Immature natural killer cell (primary cell): Measurements from ENCODE around the gene HCK. TPM values are rescaled to one million over a fixed set of nuclear protein-coding genes. Genes with fewer than 3 reads are reported as not detected.
"Not testable (repeated sequence)": the region's sequence is repeated elsewhere in the genome, so short reads cannot be mapped to it uniquely, and the experiment has no call there.

Source experiments
- DNase-seq, 3 donors: peaks; one replicate each; pipeline ENCODE4 v3.0.0; 2022; ENCODE audit warnings: mixed read lengths in 1 of 3
- H3K27ac Mint-ChIP-seq, 6 donors: one replicate each; pipeline ENCODE4 v1.8.0; 2020; ENCODE audit warnings: mixed read lengths in 6 of 6, mild to moderate bottlenecking in 5 of 6, inconsistent platforms in 4 of 6, moderate library complexity in 3 of 6
- H3K27me3 Mint-ChIP-seq, 3 donors: one replicate each; pipeline ENCODE4 v1.8.0; 2020 to 2021; ENCODE audit warnings: low read depth in 3 of 3, mild to moderate bottlenecking in 3 of 3, mixed read lengths in 3 of 3, moderate library complexity in 3 of 3, inconsistent platforms in 1 of 3
- H3K36me3 Mint-ChIP-seq, 3 donors: one replicate each; pipeline ENCODE4 v1.8.0; 2020; ENCODE audit warnings: mixed read lengths in 3 of 3, inconsistent platforms in 2 of 3, mild to moderate bottlenecking in 2 of 3
- H3K4me1 Mint-ChIP-seq, 2 donors: one replicate each; pipeline ENCODE4 v1.8.0; 2020; ENCODE audit warnings: inconsistent platforms in 2 of 2, mild to moderate bottlenecking in 2 of 2, mixed read lengths in 2 of 2, moderate library complexity in 1 of 2
- H3K4me3 Mint-ChIP-seq, 5 donors: one replicate each; pipeline ENCODE4 v1.8.0; 2020; ENCODE audit warnings: mild to moderate bottlenecking in 5 of 5, mixed read lengths in 5 of 5, inconsistent platforms in 3 of 5, moderate library complexity in 3 of 5
- H3K9me3 Mint-ChIP-seq, 6 donors: one replicate each; pipeline ENCODE4 v1.8.0; 2020; ENCODE audit warnings: mild to moderate bottlenecking in 6 of 6, mixed read lengths in 6 of 6, inconsistent platforms in 4 of 6, moderate library complexity in 3 of 6
- polyA plus RNA-seq, 3 donors: library from polyadenylated mRNA; unstranded; fragments of 300-500 nt; fragmentation: Illumina TruSeq; gene quantifications; one replicate each; pipeline ENCODE4 v1.2.3, GENCODE V29; 2021

The HCK gene
- polyA plus RNA-seq, 3 donors from 2014 or later: 1.7 to 8.8 (median 7.3) TPM

- Mint-ChIP-seq H3K27ac (peak within 1 kb of the TSS; percentile 98 to 100 (median 100)), H3K9me3 (peaks cover 0 to 1% (median 0%) of the 10 kb centered on the region in 6 donors), H3K27me3 (peaks cover 2 to 11% (median 6%) of the 10 kb centered on the region in 3 donors), H3K36me3 (no peaks in the 10 kb centered on the region), H3K4me1 (peaks cover 28 to 48% of the 10 kb centered on the region in 2 donors), H3K4me3 (peak within 1 kb of the TSS; percentile 93 to 100 (median 96))
- DNase-seq: peak; percentile 92 to 93 (median 93)
These were observed 57.5 kb downstream of the HCK start, which contains the start of gene TM9SF4 for GRCh38 chr20:32109392-32110172. Gene TM9SF4 (plus strand): TSS chr20:32109714. CDS start chr20:32109741, 27 bp downstream.

- DNase-seq: no peak
- peaks cover 35 to 51% of the 10 kb centered on the region in 2 donors for H3K4me1 Mint-ChIP-seq
These were observed 58.2 kb downstream of the HCK start for GRCh38 chr20:32110173-32110704.

GRCh38 chr20:32110727-32111126 lies 58.7 kb downstream of the HCK start:
- Mint-ChIP-seq H3K4me3 (peak overlapping the region; percentile 93 to 100 (median 96)), H3K4me1 (peaks cover 37 to 55% of the 10 kb centered on the region in 2 donors), H3K36me3 (no peaks in the 10 kb centered on the region), H3K27me3 (peaks cover 2 to 11% (median 4%) of the 10 kb centered on the region in 3 donors), H3K9me3 (peaks cover 0 to 1% (median 0%) of the 10 kb centered on the region in 6 donors), H3K27ac (peak overlapping the region; percentile 39 to 100 (median 98))
- DNase-seq: no peak

More at GRCh38 chr20:32110173-32110704, 58.2 kb downstream of the HCK start:
- Mint-ChIP-seq H3K9me3 (peaks cover 0 to 1% (median 0%) of the 10 kb centered on the region in 6 donors), H3K4me3 (peak overlapping the region; percentile 93 to 100 (median 96)), H3K36me3 (no peaks in the 10 kb centered on the region), H3K27me3 (peaks cover 2 to 11% (median 4%) of the 10 kb centered on the region in 3 donors), H3K27ac (peak overlapping the region; percentile 98 to 100 (median 100))

GRCh38 chr20:32111156-32111686 lies 59.2 kb downstream of the HCK start:
- Mint-ChIP-seq H3K27ac (peak overlapping the region; percentile 39 to 100 (median 98)), H3K9me3 (peaks cover 0 to 1% (median 0%) of the 10 kb centered on the region in 6 donors), H3K36me3 (no peaks in the 10 kb centered on the region), H3K27me3 (peaks cover 2 to 11% (median 4%) of the 10 kb centered on the region in 3 donors), H3K4me3 (peak overlapping the region; percentile 93 to 100 (median 96)), H3K4me1 (peaks cover 38 to 57% of the 10 kb centered on the region in 2 donors)
- no peak for DNase-seq

- Mint-ChIP-seq H3K4me1 (peaks cover 42 to 62% of the 10 kb centered on the region in 2 donors), H3K27ac (peak overlapping the region in 5 of 6 donors; percentile 15 to 98 (median 58))
These were observed 59.7 kb downstream of the HCK start for GRCh38 chr20:32111753-32112152.

GRCh38 chr20:32112841-32113240 lies 60.8 kb downstream of the HCK start:
- peaks cover 2 to 9% (median 2%) of the 10 kb centered on the region in 3 donors for H3K27me3 Mint-ChIP-seq
- H3K27ac Mint-ChIP-seq: peak overlapping the region in 2 of 6 donors; percentile 13 to 44
- DNase-seq: no peak
- H3K9me3 Mint-ChIP-seq: peaks cover 0 to 1% (median 0%) of the 10 kb centered on the region in 6 donors
- peaks cover 48 to 72% of the 10 kb centered on the region in 2 donors for H3K4me1 Mint-ChIP-seq
- H3K4me3 Mint-ChIP-seq: no peak overlapping the region
- no peaks in the 10 kb centered on the region for H3K36me3 Mint-ChIP-seq

More at GRCh38 chr20:32111753-32112152, 59.7 kb downstream of the HCK start:
- no peak for DNase-seq
- peaks cover 0 to 1% (median 0%) of the 10 kb centered on the region in 6 donors for H3K9me3 Mint-ChIP-seq
- H3K4me3 Mint-ChIP-seq: peak overlapping the region in 4 of 5 donors; percentile 19 to 34 (median 22)
- peaks cover 2 to 11% (median 4%) of the 10 kb centered on the region in 3 donors for H3K27me3 Mint-ChIP-seq
- no peaks in the 10 kb centered on the region for H3K36me3 Mint-ChIP-seq

- DNase-seq: no peak
- Mint-ChIP-seq H3K27me3 (peaks cover 2 to 9% (median 2%) of the 10 kb centered on the region in 3 donors), H3K36me3 (no peaks in the 10 kb centered on the region), H3K4me3 (no peak overlapping the region), H3K9me3 (peaks cover 0 to 1% (median 0%) of the 10 kb centered on the region in 6 donors), H3K27ac (no peak overlapping the region), H3K4me1 (peaks cover 48 to 76% of the 10 kb centered on the region in 2 donors)
These were observed 61.7 kb downstream of the HCK start for GRCh38 chr20:32113591-32114260.

- peaks cover 48 to 72% of the 10 kb centered on the region in 2 donors for H3K4me1 Mint-ChIP-seq
These were observed 62.4 kb downstream of the HCK start for GRCh38 chr20:32114305-32114960.

GRCh38 chr20:32115211-32115767 lies 63.2 kb downstream of the HCK start:
- Mint-ChIP-seq H3K27ac (peak overlapping the region in 1 of 6 donors; percentile 69), H3K36me3 (no peaks in the 10 kb centered on the region), H3K27me3 (peaks cover 0 to 2% (median 0%) of the 10 kb centered on the region in 3 donors), H3K4me3 (no peak overlapping the region), H3K9me3 (peaks cover 0 to under 1% (median 0%) of the 10 kb centered on the region in 6 donors), H3K4me1 (peaks cover 43 to 63% of the 10 kb centered on the region in 2 donors)
- DNase-seq: no peak

More at GRCh38 chr20:32114305-32114960, 62.4 kb downstream of the HCK start:
- Mint-ChIP-seq H3K27me3 (peaks cover 0 to 7% (median 2%) of the 10 kb centered on the region in 3 donors), H3K9me3 (peaks cover 0 to 1% (median 0%) of the 10 kb centered on the region in 6 donors), H3K36me3 (no peaks in the 10 kb centered on the region), H3K4me3 (no peak overlapping the region), H3K27ac (peak overlapping the region in 1 of 6 donors; percentile 50)
- DNase-seq: no peak

GRCh38 chr20:32116079-32116521 lies 64.1 kb downstream of the HCK start:
- Mint-ChIP-seq H3K9me3 (no peaks in the 10 kb centered on the region), H3K27me3 (no peaks in the 10 kb centered on the region), H3K4me1 (peaks cover 35 to 55% of the 10 kb centered on the region in 2 donors), H3K27ac (peak overlapping the region in 1 of 6 donors; percentile 19), H3K36me3 (no peaks in the 10 kb centered on the region), H3K4me3 (no peak overlapping the region)
- DNase-seq: no peak

- H3K27me3 Mint-ChIP-seq, H3K4me3 Mint-ChIP-seq, DNase-seq, H3K36me3 Mint-ChIP-seq, H3K27ac Mint-ChIP-seq, H3K9me3 Mint-ChIP-seq: not testable (repeated sequence)
- peaks cover 29 to 48% of the 10 kb centered on the region in 2 donors for H3K4me1 Mint-ChIP-seq
These were observed 64.8 kb downstream of the HCK start for GRCh38 chr20:32116796-32117195.

GRCh38 chr20:32118427-32118826 lies 66.4 kb downstream of the HCK start:
- H3K4me3 Mint-ChIP-seq, H3K27me3 Mint-ChIP-seq, H3K9me3 Mint-ChIP-seq, H3K27ac Mint-ChIP-seq, DNase-seq, H3K36me3 Mint-ChIP-seq: not testable (repeated sequence)
- H3K4me1 Mint-ChIP-seq: peaks cover 24 to 39% of the 10 kb centered on the region in 2 donors
